NCI-H2227 treated with DMSO at 0.1 percent for 48 hours (cell line): ENCODE data around the gene EDAR.

Experiments used
- DNase-seq: peaks from one replicate; lab custom pipeline; 2025; lab: John Stamatoyannopoulos, UW

The EDAR gene

DNA sequence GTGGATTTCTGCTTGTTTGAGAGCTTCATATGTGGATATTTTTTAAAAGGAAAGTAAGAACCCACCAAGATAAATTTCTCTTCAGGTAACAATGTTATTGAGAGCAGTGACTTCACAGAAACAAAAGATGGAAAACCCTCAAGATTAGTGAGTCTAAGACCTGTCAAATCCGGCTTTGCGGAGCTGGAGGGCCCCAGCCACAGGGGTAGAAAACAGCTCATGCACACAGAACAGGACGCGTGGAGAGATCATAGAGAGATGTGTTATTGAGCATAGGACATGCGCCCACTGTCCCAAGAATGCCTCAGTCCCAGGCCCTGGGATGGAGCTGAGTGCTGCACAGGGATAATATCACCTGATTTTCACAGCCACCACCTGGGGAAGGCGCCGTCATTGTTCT is 21.3 kb downstream of the EDAR start:
- DNase-seq = no peak

DNA sequence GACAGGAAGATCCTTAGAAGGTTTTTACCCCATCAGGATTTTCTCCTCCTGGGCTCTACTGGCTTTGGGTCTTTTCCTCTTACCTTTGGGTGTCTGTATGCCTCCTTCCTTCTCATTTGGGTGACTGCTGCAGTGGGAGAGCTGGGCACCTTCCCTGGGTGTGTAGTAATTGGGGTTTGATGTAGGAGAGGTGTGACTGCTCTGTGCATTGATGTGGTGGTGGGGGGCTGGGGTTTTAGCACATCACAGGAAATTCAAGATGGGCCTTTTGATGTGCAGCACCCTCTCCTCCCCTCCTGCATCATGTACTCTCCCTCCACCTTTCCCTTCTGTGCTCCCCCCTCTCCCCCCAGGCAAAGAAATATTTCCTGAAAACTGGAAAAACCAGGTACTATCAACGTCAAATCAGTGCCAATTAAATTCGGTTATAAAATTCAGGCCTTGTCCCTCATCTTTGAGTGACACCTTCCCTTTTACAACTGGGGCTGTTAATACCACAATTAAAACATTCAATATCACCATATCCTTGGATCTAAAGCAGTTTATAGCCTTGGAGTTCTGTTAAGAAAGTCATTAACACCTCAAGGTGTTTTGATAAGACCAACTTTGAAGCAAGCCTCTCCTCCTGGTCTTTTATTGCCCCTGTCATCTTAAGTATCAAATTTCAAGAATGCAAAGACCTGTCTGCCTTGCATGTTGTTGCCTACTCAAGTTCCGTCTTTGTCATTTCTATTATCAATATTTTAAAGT is 23.3 kb downstream of the EDAR start:
- no peak for DNase-seq

DNA sequence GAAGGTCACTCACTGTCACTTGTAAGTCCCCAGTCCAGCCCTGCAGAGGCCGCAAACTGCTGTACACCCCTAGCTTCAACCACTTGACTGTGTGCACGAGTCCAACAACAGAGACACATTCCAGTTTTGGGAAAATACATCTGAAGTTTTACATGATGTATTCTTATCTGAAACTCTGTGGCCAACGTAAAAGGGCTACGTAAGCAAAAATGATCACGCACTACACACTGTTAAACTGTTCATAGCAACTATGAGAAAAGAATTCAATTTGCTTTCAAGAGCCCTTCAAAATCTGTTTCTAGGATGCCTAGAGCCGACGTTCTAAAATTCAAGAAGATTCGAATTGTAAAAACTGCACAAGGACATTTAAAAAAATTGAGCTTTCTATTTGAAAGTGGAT is 26.0 kb downstream of the EDAR start:
- DNase-seq = no peak

DNA sequence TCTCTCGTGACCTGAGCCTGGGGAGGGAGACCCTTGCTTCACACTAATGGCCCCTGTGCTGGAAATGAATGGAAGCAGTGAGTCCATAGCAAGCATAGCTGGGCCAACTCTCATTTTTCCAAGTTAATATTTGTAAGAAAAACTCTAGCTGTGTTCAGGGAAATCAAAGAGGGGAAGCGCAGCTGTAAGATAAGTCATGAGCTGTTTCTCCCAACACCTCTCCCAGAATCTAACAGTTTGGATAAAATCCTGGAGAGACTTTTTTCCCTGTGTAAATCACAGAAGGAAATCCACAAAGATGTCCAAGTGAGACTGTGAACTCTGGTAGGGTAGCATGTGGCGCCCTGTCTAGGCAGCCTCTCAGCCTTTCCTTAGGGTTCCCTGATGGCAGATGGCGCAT is 27.2 kb downstream of the EDAR start:
- no peak for DNase-seq

DNA sequence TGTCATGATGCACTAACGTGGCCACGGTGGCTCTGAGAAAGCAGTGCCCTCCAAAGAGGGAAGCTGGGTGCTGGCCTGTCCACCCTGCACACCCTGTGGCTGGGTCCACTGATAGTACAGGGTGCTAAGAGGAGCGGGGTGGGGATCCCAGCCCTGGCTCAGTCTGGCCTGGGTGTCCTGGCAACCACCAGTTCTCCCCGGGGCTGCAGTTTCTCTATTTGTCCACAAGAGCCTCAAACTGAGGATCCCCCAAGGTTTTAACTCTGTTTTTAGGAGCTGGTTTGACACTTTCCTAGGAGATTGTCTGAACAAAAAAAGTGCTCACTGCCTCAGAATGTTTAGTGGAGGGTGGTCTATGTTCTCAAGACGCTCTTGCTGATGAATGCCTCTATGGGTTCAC is 29.0 kb downstream of the EDAR start:
- DNase-seq = no peak

DNA sequence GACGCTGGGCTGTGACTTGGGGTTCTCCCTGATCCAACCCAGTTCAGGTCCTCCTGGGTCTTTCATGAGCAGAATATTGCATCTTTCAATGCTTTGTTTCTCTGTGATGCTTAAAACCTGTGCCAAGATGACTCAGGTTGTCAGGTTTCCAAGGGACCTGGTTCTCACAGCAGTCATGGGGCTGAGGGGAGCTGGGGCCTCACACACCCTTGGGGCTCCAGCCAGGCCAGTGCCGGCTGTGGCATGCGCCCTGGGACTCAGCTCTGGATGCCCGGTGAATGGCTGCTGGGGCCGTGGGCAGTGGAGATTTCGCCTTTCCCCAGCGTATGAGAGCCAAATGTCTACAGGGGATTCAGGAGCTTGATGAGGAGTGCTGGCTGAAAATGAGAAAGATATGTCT is 29.6 kb downstream of the EDAR start:
- no peak for DNase-seq

DNA sequence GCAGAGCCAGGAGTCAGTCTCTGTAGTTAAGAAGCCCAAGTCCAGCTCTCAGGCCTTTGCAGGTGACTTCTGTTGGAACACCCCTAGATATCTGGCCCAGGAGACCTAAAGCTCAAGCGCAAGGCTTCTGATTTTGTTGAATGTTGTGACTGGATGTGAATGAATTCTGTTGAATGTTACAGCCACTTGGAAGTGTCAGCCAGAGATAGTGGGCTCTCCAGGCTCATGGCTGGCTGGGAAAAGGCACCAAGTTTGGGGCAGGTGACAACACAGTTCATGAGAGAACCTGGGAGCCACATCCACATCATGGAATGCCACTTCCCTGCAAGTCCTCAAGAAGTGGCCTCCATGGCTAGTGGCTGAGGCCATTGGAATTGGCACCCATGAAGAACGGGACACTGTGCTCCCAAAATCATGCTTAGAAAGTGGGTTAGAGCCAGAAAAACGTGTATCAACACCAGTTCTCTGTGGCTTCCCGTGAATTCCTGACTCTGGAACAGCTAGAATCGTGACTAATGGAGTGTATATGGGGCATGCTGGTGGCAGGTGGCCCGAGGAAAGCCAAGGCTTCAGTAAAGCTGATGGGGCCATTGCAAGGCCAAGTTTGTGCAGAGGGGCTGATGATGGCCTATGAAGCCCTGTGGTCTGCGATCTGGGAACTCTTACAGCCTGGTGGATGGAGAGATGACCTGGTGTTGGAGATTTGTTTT is 30.2 kb downstream of the EDAR start:
- no peak for DNase-seq

DNA sequence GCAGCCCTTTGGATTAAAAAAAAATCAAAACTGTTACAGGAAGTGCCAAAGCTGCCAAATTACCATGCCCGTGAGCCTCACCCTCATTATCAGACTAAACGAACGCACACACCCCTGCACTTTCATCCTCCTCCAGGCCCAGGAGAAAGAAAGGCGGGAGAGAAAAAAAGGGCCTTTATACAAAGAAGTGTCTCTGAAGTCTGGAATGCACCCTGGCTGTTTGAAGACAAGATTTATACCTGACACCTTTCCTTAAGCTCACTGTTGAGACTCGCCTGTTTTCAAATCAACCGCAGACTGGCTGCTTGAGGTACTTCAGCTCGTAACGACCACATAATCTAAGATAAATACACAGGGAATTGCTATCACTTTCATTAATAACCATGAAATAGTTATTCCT is 31.0 kb downstream of the EDAR start:
- DNase-seq = no peak

DNA sequence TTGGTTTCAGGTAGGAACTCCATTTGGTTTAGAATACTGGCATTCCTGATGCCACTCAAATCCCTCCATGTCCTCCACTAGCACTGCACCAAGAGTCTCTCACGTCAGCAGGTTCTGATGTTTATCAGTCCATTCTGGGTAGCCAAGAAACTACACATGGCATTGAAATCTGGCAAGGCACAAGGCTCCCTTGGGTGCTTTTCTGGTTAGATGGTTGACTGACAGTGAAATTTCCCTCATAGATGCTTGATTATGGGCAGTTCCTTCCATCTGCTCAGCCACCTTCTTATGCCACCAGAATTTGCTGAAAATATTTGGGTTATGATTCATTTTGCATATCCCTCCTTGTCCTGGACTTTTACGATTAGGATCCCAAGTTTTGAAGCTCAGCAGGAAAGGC is 32.6 kb downstream of the EDAR start:
- DNase-seq = no peak

DNA sequence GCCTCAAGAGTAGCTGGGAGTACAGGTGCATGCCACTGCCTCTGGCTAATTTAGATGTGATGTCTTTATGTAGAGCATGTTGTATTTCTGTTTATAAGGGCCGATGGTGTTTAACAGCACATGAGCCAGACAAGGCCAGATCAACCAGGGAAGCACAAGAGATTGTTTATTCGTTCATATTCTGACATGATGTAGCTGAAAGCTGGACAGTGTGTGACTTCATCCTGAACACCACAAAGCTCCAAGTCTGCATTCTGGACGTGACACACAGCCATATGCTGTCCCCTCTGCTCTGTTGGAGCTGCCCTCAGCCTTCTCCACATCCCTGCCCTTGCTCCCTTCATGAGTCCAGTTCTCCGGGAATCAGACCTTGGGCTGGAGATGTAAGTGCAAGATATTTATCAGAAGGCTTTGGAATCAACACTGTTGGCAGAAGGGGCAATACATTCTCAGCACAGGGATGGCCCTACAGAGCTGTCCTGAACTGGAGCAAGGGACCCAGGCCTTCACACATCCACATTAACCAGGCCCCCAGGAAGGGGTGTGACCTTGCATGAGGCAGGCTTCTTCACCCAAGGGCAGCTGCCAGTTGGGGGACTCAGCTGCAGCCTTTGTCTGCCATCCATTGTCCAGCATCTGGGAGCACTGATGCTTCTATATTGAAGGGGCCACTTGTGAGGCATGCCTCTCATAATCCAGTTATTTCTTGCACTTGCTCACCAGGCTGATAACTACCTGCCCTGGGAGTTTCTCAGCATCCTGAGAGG is 38.5 kb downstream of the EDAR start:
- no peak for DNase-seq

DNA sequence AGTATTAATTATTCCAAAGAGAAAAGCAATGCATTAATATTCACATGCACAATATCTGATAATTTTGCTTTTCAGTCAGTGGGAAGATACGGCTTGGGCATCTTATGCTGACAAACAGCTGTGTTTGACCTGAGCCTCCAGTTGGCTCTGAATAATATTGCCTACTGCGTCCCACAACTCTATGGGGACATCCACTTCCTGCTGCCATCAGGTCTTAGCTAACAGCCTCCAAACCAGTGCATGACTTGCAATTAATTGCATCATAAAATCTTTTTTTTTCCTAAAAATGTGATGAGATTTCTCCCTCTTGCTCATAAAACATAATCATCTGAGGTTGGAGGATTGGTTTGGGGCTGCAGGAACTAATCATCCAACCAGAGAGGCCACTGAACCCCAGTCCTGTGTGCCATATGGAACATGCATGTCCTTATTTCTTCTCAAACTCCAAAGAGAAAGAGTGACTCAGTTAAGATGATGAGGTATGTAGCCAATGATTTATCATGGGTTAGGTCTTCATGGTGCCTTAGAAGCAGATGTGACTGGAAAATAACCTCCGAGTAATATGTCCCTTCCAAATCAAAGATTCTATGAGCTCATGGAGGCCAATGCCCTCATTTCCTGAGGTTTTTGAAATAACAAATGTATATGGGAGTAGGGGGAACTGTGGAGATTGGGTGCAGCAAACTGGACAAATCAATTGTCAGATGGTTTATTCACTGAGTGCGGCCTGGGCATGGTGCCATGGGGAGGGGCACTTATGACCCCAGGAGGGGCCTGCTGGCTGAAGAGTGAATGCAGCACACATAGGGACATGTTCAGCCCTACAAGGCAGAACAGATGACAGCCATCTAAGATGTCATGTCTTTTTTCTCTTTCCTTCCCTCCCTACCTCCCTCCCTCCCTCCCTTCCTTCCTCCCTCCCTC is 39.4 kb downstream of the EDAR start:
- no peak for DNase-seq

DNA sequence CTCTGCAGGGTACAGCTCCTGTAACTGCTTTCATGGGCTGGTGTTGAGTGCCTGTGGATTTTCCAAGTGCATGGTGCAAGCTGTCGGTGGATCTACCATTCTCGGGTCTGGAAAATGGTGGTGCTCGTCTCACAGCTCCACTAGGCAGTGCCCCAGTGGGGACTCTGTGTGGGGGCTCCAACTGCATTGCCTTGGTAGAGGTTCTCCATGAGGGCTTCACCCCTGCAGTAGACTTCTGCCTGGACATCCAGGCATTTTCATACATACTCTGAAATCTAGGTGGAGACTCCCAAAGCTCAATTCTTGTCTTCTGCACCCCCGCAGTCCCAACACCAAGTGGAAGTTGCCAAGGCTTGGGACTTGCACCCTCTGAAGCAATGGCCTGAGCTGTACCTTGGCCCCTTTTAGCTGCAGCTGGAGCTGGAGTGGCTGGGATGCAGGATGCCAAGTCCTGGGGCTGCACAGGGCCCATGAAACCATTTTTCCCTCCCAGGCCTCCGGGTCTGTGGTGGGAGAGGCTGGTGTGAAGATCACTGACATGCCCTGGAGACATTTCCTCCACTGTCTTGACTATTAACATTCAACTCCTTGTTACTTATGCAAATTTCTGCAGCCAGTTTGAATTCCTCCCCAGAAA is 41.6 kb downstream of the EDAR start:
- DNase-seq = no peak

DNA sequence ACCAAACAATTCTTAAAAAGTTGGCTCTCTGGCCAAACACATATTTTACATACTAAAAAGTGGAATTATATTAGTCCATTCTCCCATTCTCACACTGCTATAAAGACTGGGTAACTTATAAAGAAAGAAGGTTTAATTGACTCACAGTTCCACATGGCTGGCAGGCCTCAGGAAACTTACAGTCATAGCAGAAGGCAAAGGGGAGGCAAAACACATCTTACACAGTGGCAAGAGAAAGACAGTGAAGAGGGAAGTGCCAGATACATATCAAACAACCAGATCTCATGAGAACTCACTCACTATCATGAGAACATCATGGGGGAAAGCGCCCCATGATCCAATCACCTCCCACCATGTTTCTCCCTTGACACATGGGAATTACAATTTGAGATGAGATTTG is 42.6 kb downstream of the EDAR start:
- DNase-seq = no peak

DNA sequence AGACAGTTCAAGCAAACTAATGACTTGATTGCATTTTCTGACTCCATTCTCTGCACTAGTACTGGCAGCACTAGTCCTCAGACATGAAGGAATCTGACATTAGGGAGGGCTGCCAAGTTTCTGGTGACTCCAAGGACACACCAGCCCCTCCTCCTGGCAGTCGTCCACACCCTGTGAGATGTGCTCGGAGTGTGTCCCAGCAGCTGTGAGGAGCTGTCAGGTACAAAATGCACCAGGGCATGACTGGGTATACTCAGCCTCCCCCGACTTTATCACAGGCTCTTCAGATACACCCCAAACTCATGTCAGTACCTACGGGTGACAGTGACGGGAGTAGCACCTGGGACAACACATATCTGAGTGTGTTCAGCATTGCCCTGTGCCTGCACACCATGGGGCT is 43.1 kb downstream of the EDAR start:
- DNase-seq = no peak

DNA sequence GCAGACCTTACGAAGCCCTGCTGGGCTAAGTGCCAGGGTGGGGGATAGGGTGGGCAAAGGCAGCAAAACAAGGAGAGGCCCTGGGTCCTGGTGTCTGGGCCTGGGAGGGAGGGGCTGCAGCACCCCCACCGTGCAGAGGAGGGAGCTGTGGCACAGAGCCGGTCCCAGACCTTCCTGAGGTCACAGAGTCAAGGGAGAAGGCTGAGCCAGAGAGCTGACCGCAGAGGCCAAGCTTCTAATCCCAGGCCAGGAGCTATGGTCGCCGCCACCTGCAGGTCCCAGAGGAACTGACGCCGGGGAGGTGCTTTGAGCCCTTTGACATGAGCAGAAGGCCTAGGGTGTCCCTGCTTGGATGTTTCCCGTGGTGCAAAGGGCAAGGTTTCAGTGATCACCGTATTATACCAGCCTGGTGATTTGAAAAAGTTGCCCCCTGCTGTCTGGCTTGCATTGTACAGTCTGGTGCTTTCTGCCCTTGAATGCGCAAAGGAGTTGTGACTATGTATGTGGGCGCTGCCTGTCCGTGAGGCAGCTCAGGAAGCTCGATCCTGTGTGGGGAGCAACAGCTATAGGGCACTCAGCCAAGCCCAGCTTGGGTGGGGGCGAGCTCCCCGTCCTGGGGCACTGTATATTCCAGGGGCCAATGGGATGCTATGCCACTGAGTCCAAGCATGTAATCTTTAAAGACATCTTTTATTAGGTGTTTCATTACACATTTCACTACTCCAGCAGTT is 44.3 kb downstream of the EDAR start:
- no peak for DNase-seq

DNA sequence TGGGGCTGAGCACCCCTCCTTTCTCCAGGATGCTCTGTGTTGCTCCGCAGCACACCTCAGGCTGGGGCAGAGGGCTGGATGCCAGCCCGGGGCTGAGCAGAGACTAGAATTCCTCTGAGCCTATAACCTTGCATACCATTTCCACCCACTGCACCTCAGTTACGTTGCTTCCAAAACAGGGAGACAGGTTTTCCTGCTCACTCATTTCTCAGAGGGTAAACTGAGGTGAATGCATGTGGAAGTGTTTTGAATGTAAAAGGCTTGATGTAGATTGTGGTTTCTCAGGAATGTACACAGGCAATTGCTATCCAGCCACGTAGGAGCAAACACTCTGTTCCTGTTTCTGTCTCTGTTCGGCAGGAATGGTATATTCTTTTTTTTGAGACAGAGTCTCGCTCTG is 45.3 kb downstream of the EDAR start:
- DNase-seq = no peak

DNA sequence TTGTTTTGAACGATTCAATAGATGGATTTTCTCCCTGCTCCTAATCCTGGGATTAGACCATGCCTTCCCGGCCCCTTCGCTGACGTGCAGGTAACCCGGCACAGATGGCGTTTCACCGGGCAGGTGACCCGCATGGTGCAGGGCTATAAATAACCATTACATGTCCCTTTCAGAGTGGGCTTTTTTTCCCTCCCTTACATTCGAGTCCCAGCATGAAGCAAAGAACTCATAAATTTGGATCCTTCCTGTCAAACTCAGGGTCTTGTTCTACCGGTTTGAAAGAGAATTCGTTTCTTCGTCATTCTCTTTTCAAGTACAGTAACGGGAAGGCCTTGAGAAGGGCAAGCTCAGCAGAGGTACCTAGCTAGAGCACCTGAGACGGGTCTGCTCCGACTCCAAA is 46.1 kb downstream of the EDAR start:
- no peak for DNase-seq

DNA sequence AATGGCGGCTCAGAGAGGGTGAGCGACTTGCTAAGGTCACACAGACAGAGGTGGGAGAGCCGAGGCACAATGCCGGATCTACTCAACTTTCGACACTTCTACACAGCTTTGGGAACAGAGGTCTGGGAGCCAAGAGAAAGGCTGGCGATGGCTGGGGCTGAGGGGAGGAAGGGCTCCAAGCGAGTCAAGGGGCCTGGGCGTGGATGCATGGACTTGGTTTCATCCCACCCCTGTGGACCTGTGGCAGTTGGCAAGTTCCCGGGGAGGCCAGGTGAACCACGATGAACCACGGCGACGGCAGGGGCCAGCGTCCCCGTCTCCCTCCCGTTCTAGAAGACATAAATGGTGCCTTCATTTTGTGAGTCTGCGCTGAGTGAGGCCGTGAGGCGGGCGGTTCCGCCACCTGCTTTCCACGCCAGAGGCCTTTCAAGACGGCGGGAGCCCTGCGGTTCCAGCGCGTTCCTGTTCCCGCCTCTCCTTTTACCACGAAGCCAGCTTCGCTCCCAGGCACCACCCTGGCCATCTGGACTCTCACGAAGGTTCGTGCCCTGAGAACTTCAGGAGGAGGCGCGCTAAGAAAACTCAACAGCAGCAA is 46.7 kb downstream of the EDAR start:
- DNase-seq = no peak

DNA sequence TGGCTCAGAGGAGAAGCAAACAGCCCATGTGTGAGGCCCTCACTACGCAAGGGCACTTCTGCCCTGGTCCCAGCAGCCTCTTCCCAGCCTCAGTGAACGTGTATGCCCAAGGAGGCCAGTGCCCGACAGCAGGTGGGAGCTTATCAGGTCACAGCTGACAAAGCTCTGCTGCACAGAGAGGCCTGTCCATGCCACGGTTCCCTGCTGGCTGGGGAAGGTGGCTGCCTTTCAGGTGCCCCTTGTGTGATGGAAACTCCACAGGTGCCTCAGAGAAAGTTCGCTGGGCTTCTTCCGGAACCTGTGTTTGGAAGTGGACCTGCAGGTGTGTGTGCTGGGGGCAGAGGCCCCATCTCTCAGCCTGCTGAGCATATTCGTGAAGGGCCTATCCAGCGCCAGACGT is 47.3 kb downstream of the EDAR start:
- no peak for DNase-seq

DNA sequence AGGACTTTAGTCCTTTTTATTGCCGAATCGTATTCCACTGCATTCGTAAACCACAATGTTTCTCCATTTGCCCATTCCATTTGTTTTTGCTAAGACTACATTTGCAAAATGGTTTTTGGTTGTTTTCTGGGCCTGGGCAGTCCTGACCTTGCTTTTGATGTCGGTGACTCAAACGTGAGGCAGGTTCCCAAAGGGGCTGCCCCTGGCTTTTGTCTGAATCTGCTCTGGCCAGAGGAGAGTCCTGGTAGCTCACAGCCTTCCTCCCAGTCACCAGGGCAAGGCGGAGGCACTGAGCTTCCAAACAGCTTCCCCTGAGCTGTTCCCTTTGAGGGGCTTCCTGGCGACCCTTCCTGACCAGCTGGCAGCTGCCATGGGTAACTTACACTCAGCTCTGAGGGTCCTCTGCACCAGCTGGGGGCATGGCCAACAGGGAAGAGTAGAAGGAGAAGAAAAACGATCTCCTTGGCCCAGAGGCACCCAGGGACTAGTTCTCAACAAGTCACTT is 47.8 kb downstream of the EDAR start:
- DNase-seq = no peak
